ENCODE results near the gene RIOK3.
"Not testable (repeated sequence)": the region's sequence is repeated elsewhere in the genome, so short reads cannot be mapped to it uniquely, and the experiment has no call there.

Gene RIOK3

GRCh38 chr18:23498117-23498516, 45.0 kb downstream of the RIOK3 start:
- no peak for DNase-seq (ENCODE audit: low read depth)

- peak; percentile 37 for DNase-seq (ENCODE audit: low read depth)
These were observed 45.8 kb downstream of the RIOK3 start for GRCh38 chr18:23498877-23499276.

- no peak for DNase-seq (ENCODE audit: low read depth)
These were observed 46.2 kb downstream of the RIOK3 start for GRCh38 chr18:23499291-23499781.

GRCh38 chr18:23501626-23502025, 48.5 kb downstream of the RIOK3 start:
- no peak for DNase-seq (ENCODE audit: low read depth)

GRCh38 chr18:23502516-23503037, 49.5 kb downstream of the RIOK3 start:
- DNase-seq (ENCODE audit: low read depth), result no peak

- peak; percentile 99 for DNase-seq (ENCODE audit: low read depth)
These were observed 50.2 kb downstream of the RIOK3 start, which contains the start of gene RMC1 for GRCh38 chr18:23503038-23503962. Gene RMC1 (plus strand): TSS chr18:23503511. CDS start chr18:23503619, 108 bp downstream.

- DNase-seq (ENCODE audit: low read depth), result no peak
These were observed 50.9 kb downstream of the RIOK3 start for GRCh38 chr18:23503963-23504344.

GRCh38 chr18:23504720-23505119, 51.6 kb downstream of the RIOK3 start:
- DNase-seq (ENCODE audit: low read depth), result no peak

GRCh38 chr18:23506393-23506792, 53.3 kb downstream of the RIOK3 start:
- DNase-seq (ENCODE audit: low read depth), result no peak

- not testable (repeated sequence) for DNase-seq (ENCODE audit: low read depth)
These were observed 57.8 kb downstream of the RIOK3 start for GRCh38 chr18:23510923-23511322.

- not testable (repeated sequence) for DNase-seq (ENCODE audit: low read depth)
These were observed 59.1 kb downstream of the RIOK3 start for GRCh38 chr18:23512216-23512615.

GRCh38 chr18:23512641-23513040, 59.6 kb downstream of the RIOK3 start:
- no peak for DNase-seq (ENCODE audit: low read depth)

GRCh38 chr18:23515911-23516546, 62.9 kb downstream of the RIOK3 start:
- DNase-seq (ENCODE audit: low read depth), result peak; percentile 44

- no peak for DNase-seq (ENCODE audit: low read depth)
These were observed 66.6 kb downstream of the RIOK3 start for GRCh38 chr18:23519734-23520133.

- DNase-seq (ENCODE audit: low read depth), result no peak
These were observed 68.2 kb downstream of the RIOK3 start for GRCh38 chr18:23521271-23521670.

GRCh38 chr18:23521907-23522306, 68.8 kb downstream of the RIOK3 start:
- DNase-seq (ENCODE audit: low read depth), result no peak

GRCh38 chr18:23523429-23524212, 70.5 kb downstream of the RIOK3 start:
- DNase-seq (ENCODE audit: low read depth), result no peak

- no peak for DNase-seq (ENCODE audit: low read depth)
These were observed 71.2 kb downstream of the RIOK3 start for GRCh38 chr18:23524213-23524707.

GRCh38 chr18:23526501-23527063, 73.5 kb downstream of the RIOK3 start:
- DNase-seq (ENCODE audit: low read depth), result no peak

- DNase-seq (ENCODE audit: low read depth), result no peak
These were observed 75.7 kb downstream of the RIOK3 start for GRCh38 chr18:23528580-23529472.

Data from stimulated activated CD8-positive, alpha-beta memory T cell treated with anti-CD3 and anti-CD28 coated beads, Interleukin-7, amount 100 ng/mL, for 24 hours (primary cell).